Measurements from ENCODE around the gene DMAP1. TPM values are rescaled to one million over a fixed set of nuclear protein-coding genes. Genes with fewer than 3 reads are reported as not detected.

The DMAP1 gene
- total RNA-seq, 1 experiment from 2014 or later = 52.9 TPM

DNA sequence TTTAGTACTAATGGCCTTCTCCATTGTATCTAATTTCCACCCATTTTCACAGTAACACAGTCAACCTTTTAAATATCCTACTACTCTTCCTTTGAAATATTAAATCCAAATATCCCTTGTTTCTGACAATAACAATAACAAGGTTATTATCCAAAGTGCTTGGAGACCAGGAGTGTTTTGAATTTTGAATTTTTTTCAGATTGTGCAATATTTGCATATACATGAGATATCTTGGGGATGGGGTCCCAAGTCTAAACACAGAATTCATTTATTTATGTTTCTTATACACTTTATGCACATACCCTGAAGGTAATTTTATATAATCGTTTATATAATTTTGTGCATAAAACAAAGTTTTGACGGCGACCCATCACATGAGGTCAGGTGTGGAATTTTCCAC, 17.5 kb downstream of the DMAP1 start:
- Histone ChIP-seq H3K9me3 (ENCODE audit: control insufficient read depth, insufficient read depth, low read depth, low read length) (0 out of 2 replicates have a peak, but pooled peaks cover 3% of the 10 kb centered on the region), H3K4me3 (ENCODE audit: low read depth in 2 of 2, low read length in 2 of 2) (no peak overlapping the region), H3K27ac (ENCODE audit: low read length) (no peak overlapping the region), H3K4me1 (ENCODE audit: control insufficient read depth, insufficient read depth, low read length) (no peaks in the 10 kb centered on the region), H3K27me3 (ENCODE audit: control insufficient read depth, insufficient read depth, low read length) (no peaks in the 10 kb centered on the region), H3K36me3 (ENCODE audit: control insufficient read depth, insufficient read depth, low read length) (no peaks in the 10 kb centered on the region)
- ATAC-seq (no peak), DNase-seq (ENCODE audit: low read depth, low spot score) (no peak)
- TF ChIP-seq TCF7L2 (IDR thresholded peaks at IDR 0.05; ENCODE audit: low read depth, low read length) (no peak), POLR2AphosphoS5 (IDR thresholded peaks at IDR 0.05; ENCODE audit: low read depth, low read length) (no peak), REST (IDR thresholded peaks at IDR 0.05; ENCODE audit: insufficient read depth in 1 of 2, low read depth in 2 of 2, low read length in 1 of 2) (no peak), SIN3A (IDR thresholded peaks at IDR 0.05; ENCODE audit: borderline replicate concordance, insufficient read depth, low read depth, low read length) (no peak), CTCF (IDR thresholded peaks at IDR 0.05) (no peak)
- ChIA-PET CTCF (no interaction called here), POLR2A (no interaction called here)
- BruUV-seq (replicated peaks) = no TSS peak
- intact Hi-C loops (cut with micrococcal nuclease; ENCODE audit: unreplicated experiment) = no loop called here
- in situ Hi-C loops (cut with HindIII; ENCODE audit: low pct_unique_long_range_greater_than_20kb, low sequenced_read_pairs) = no loop called here

- intact Hi-C loops (cut with micrococcal nuclease; ENCODE audit: unreplicated experiment) = no loop called here
- TF ChIP-seq CTCF (IDR thresholded peaks at IDR 0.05) (no peak), POLR2AphosphoS5 (IDR thresholded peaks at IDR 0.05; ENCODE audit: low read depth, low read length) (no peak)
- TSS peak; percentile 38 for BruUV-seq (replicated peaks)
- ATAC-seq = no peak
- H3K4me3 ChIP-seq (ENCODE audit: low read depth in 2 of 2, low read length in 2 of 2) = no peak overlapping the region
- no peak for DNase-seq (ENCODE audit: low read depth, low spot score)
- in situ Hi-C loops (cut with HindIII; ENCODE audit: low pct_unique_long_range_greater_than_20kb, low sequenced_read_pairs) = no loop called here
- no peaks in the 10 kb centered on the region for H3K36me3 ChIP-seq (ENCODE audit: control insufficient read depth, insufficient read depth, low read length)
- H3K27me3 ChIP-seq (ENCODE audit: control insufficient read depth, insufficient read depth, low read length) = no peaks in the 10 kb centered on the region
- ChIA-PET CTCF (no interaction called here), POLR2A (interaction anchor here (0.6 kb wide), 2 partner anchors 24 to 118 kb away, joined by 3 read pairs; no protein-coding TSS in a partner anchor)
- no peak overlapping the region for H3K27ac ChIP-seq (ENCODE audit: low read length)
- H3K4me1 ChIP-seq (ENCODE audit: control insufficient read depth, insufficient read depth, low read length) = no peaks in the 10 kb centered on the region
- no peaks in the 10 kb centered on the region for H3K9me3 ChIP-seq (ENCODE audit: control insufficient read depth, insufficient read depth, low read depth, low read length)
These were observed 20.3 kb downstream of the DMAP1 start for GRCh38 chr1:44233593-44233992.

Data from Panc1 (cell line).